H9 (cell line): ENCODE results near the gene TMEM161A. TPM values are rescaled to one million over a fixed set of nuclear protein-coding genes. Genes with fewer than 3 reads are reported as not detected.
A peak's percentile ranks its signal among the peaks of the same experiment; 100 is the strongest.

Experiments used
- DNase-seq: peaks from one replicate; pipeline ENCODE4 v3.0.0-alpha.2; 2017
- H2AFZ ChIP-seq: one replicate; pipeline ENCODE4 v1.6.1; 2013; ENCODE audit warnings: mild to moderate bottlenecking, low read length, control low read depth, moderate library complexity
- H2AK5ac ChIP-seq: 2 replicates; pipeline ENCODE4 v1.6.1; 2013; ENCODE audit warnings: low read length, control low read depth, mixed read lengths; ENCODE audit not compliant: insufficient read length
- H2BK120ac ChIP-seq: one replicate; pipeline ENCODE4 v1.6.1; 2013; ENCODE audit warnings: low read depth, mild to moderate bottlenecking, low read length, control low read depth, inconsistent platforms; ENCODE audit not compliant: poor library complexity, severe bottlenecking
- H2BK12ac ChIP-seq: 2 replicates; pipeline ENCODE4 v1.6.1; 2013; ENCODE audit warnings: low read length, control low read depth, mixed read lengths, low read depth; ENCODE audit not compliant: insufficient read length
- H2BK15ac ChIP-seq: 2 replicates; pipeline ENCODE4 v1.6.1; 2013; ENCODE audit warnings: low read depth, low read length, control low read depth
- H2BK20ac ChIP-seq: one replicate; pipeline ENCODE4 v1.6.1; 2013; ENCODE audit warnings: low read depth, mild to moderate bottlenecking, low read length, control low read depth, inconsistent platforms; ENCODE audit not compliant: poor library complexity, severe bottlenecking
- H2BK5ac ChIP-seq: 2 replicates; pipeline ENCODE4 v1.6.1; 2013; ENCODE audit warnings: low read length, control low read depth, mixed read lengths; ENCODE audit not compliant: insufficient read length
- H3K14ac ChIP-seq: 2 replicates; pipeline ENCODE4 v1.6.1; 2013; ENCODE audit warnings: low read length, control low read depth; ENCODE audit not compliant: insufficient read depth
- H3K18ac ChIP-seq: 2 replicates; pipeline ENCODE4 v1.6.1; 2013; ENCODE audit warnings: low read depth, mild to moderate bottlenecking, mixed read lengths, low read length, control low read depth; ENCODE audit not compliant: insufficient read length
- H3K23ac ChIP-seq: 2 replicates; pipeline ENCODE4 v1.6.1; 2013; ENCODE audit warnings: low read length, control low read depth, mixed read lengths, low read depth; ENCODE audit not compliant: insufficient read length
- H3K23me2 ChIP-seq: 2 replicates; pipeline ENCODE4 v1.6.1; 2013; ENCODE audit warnings: low read depth, mild to moderate bottlenecking, mixed read lengths, low read length, control low read depth; ENCODE audit not compliant: insufficient read length, poor library complexity, severe bottlenecking
- H3K27ac ChIP-seq: 2 replicates; pipeline ENCODE4 v1.5.1; 2013; ENCODE audit warnings: low read length, control low read depth, mixed read lengths, low read depth; ENCODE audit not compliant: insufficient read length
- H3K27me3 ChIP-seq: 2 replicates; pipeline ENCODE4 v1.6.1; 2013; ENCODE audit warnings: low read length, control low read depth, inconsistent platforms; ENCODE audit not compliant: insufficient read depth
- H3K4ac ChIP-seq: 2 replicates; pipeline ENCODE4 v1.6.1; 2013; ENCODE audit warnings: low read depth, mild to moderate bottlenecking, control low read depth, inconsistent platforms, low read length, moderate library complexity
- H3K4me1 ChIP-seq: 2 replicates; pipeline ENCODE4 v1.6.1; 2013; ENCODE audit warnings: low read length, control low read depth, inconsistent platforms; ENCODE audit not compliant: insufficient read depth
- H3K4me2 ChIP-seq: 2 replicates; pipeline ENCODE4 v1.6.1; 2013; ENCODE audit warnings: low read length, control low read depth, mixed read lengths; ENCODE audit not compliant: insufficient read length, insufficient read depth
- H3K56ac ChIP-seq: 2 replicates; pipeline ENCODE4 v1.6.1; 2013; ENCODE audit warnings: low read depth, mild to moderate bottlenecking, mixed read lengths, low read length, control low read depth; ENCODE audit not compliant: insufficient read length
- H3K79me1 ChIP-seq: 2 replicates; pipeline ENCODE4 v1.6.1; 2013; ENCODE audit warnings: low read depth, mild to moderate bottlenecking, moderate library complexity, low read length, control low read depth, inconsistent platforms; ENCODE audit not compliant: insufficient read depth, poor library complexity, severe bottlenecking
- H3K79me2 ChIP-seq: 2 replicates; pipeline ENCODE4 v1.6.1; 2013; ENCODE audit warnings: low read length, control low read depth, inconsistent platforms; ENCODE audit not compliant: insufficient read depth
- H3K9ac ChIP-seq: 2 replicates; pipeline ENCODE4 v1.6.1; 2013; ENCODE audit warnings: low read length, control low read depth, mixed read lengths; ENCODE audit not compliant: insufficient read length; ENCODE audit errors: extremely low read depth
- H3K9me3 ChIP-seq: one replicate; pipeline ENCODE4 v1.6.1; 2013; ENCODE audit warnings: low read depth, low read length, inconsistent platforms; ENCODE audit not compliant: control insufficient read depth
- H3T11ph ChIP-seq: one replicate; pipeline ENCODE4 v1.6.1; 2013; ENCODE audit warnings: mild to moderate bottlenecking, low read length, control low read depth, inconsistent platforms
- H4K20me1 ChIP-seq: one replicate; pipeline ENCODE4 v1.6.1; 2013; ENCODE audit not compliant: control insufficient read depth, insufficient read length, insufficient read depth
- H4K5ac ChIP-seq: 2 replicates; pipeline ENCODE4 v1.6.1; 2013; ENCODE audit warnings: low read depth, mild to moderate bottlenecking, mixed read lengths, low read length, control low read depth; ENCODE audit not compliant: insufficient read length
- H4K8ac ChIP-seq: replicated peaks from 2 replicates; pipeline ENCODE4 v1.6.1; 2013; ENCODE audit warnings: low read length, control low read depth, mixed read lengths, low read depth; ENCODE audit not compliant: insufficient read length
- H4K91ac ChIP-seq: 2 replicates; pipeline ENCODE4 v1.6.1; 2013; ENCODE audit warnings: low read depth, mild to moderate bottlenecking, moderate library complexity, mixed read lengths, low read length, control low read depth; ENCODE audit not compliant: insufficient read length
- H3K27ac Mint-ChIP-seq, 3 experiments: 2 replicates in 2 of 3; 3 replicates in 1 of 3; pipeline ENCODE4 v1.8.0; 2020 to 2021; ENCODE audit warnings: mixed read lengths in 3 of 3, mild to moderate bottlenecking in 1 of 3, moderate library complexity in 1 of 3
- H3K27me3 Mint-ChIP-seq: 2 replicates; pipeline ENCODE4 v1.8.0; 2021; ENCODE audit warnings: low read depth, mild to moderate bottlenecking, moderate library complexity, mixed read lengths
- H3K36me3 Mint-ChIP-seq, 3 experiments: 2 replicates in 2 of 3; 3 replicates in 1 of 3; pipeline ENCODE4 v1.8.0; 2020 to 2021; ENCODE audit warnings: low read depth in 3 of 3, mixed read lengths in 3 of 3; ENCODE audit not compliant: insufficient read depth in 1 of 3
- H3K4me1 Mint-ChIP-seq, 2 experiments: 2 replicates each; pipeline ENCODE4 v1.8.0; 2020; ENCODE audit warnings: mixed read lengths in 2 of 2
- H3K4me3 Mint-ChIP-seq, 2 experiments: 2 replicates in 1 of 2; 3 replicates in 1 of 2; pipeline ENCODE4 v1.8.0; 2020 to 2021; ENCODE audit warnings: mild to moderate bottlenecking in 2 of 2, mixed read lengths in 2 of 2, moderate library complexity in 1 of 2
- H3K9me3 Mint-ChIP-seq, 2 experiments: 2 replicates in 1 of 2; 3 replicates in 1 of 2; pipeline ENCODE4 v1.8.0; 2020; ENCODE audit warnings: mild to moderate bottlenecking in 2 of 2, mixed read lengths in 2 of 2, moderate library complexity in 1 of 2
- CTCF ChIP-seq: fragments of 200-600 bp; sonication (generic); conservative IDR thresholded peaks from 3 replicates; pipeline ENCODE4 v1.8.0; 2021; ENCODE audit warnings: antibody characterized with exemption, mild to moderate bottlenecking
- WGBS: extraction: QIAGEN DNeasy Blood & Tissue Kit; methylation state at CpG from one replicate; pipeline ENCODE4 v1.1.7; 2013; ENCODE audit warnings: missing lambda C conversion rate, low lambda C conversion rate, mixed read lengths; ENCODE audit not compliant: insufficient read length; ENCODE audit errors: extremely low coverage; 5-methylcytosine and 5-hydroxymethylcytosine counted together
- total RNA-seq: library from RNA; stranded (reverse); gene quantifications from 2 replicates; pipeline ENCODE4 v1.2.1, GENCODE V29; 2021

TMEM161A gene
- total RNA-seq, 1 experiment from 2014 or later, result 40.9 TPM

DNA sequence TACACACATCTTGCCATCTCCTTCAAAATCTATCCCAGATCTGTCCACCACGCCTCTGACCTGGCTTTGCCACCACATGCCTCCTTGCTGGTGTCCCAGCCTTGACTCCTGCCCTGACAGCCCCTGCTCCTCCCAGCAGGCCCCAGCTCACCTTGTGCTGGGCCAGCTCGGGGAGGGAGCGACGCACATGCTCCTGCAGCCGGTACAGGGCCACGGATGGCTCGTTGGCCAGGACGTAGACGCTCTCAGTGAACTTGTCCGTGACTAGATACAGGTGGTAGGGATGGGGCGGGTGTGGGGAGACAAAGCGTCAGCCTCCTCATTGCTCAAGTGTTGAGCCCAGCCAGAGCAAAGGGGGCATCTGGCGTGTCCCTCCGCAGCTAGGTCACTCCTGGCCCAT, 48.5 kb upstream of the TMEM161A start:
- H3K23me2 ChIP-seq, result peaks cover 3% of the 10 kb centered on the region
- no peak overlapping the region for H3K23ac ChIP-seq
- no peaks in the 10 kb centered on the region for H3K27me3 ChIP-seq
- no peak overlapping the region for H4K91ac ChIP-seq
- no peaks in the 10 kb centered on the region for H3K9me3 ChIP-seq
- Mint-ChIP-seq H3K27me3 (no peaks in the 10 kb centered on the region), H3K4me1 (peaks cover 0 to 7% of the 10 kb centered on the region in 2 experiments; a peak in 3 of 4 replicates), H3K36me3 (peaks cover 8 to 13% (median 13%) of the 10 kb centered on the region in 3 experiments; a peak in 6 of 7 replicates), H3K4me3 (no peak overlapping the region), H3K27ac (no peak overlapping the region), H3K9me3 (no peaks in the 10 kb centered on the region)
- no peak overlapping the region for H4K5ac ChIP-seq
- DNase-seq, result no peak
- no peak overlapping the region for H4K8ac ChIP-seq
- H2BK15ac ChIP-seq, result 0 out of 2 replicates have a peak overlapping the region, but pooled peaks have one; percentile 19
- no peak overlapping the region for H3K4me2 ChIP-seq
- H3K56ac ChIP-seq, result no peak overlapping the region
- H2AFZ ChIP-seq, result no peak overlapping the region
- no peak overlapping the region for H3T11ph ChIP-seq
- H2BK12ac ChIP-seq, result no peak overlapping the region
- H3K79me1 ChIP-seq, result peaks cover 4% of the 10 kb centered on the region
- H2BK20ac ChIP-seq, result no peak overlapping the region
- no peaks in the 10 kb centered on the region; the same call in 1 of the 2 replicates for H3K79me2 ChIP-seq
- no CpG with 5 or more reads among the region's 14 CpGs for WGBS
- H2BK120ac ChIP-seq, result no peak overlapping the region
- no peak overlapping the region for H3K27ac ChIP-seq
- TF ChIP-seq CTCF, result no peak
- H3K14ac ChIP-seq, result no peak overlapping the region
- H3K18ac ChIP-seq, result no peak overlapping the region
- no peak overlapping the region for H2BK5ac ChIP-seq
- no peaks in the 10 kb centered on the region for H3K4me1 ChIP-seq
- no peak overlapping the region for H3K9ac ChIP-seq
- no peaks in the 10 kb centered on the region for H4K20me1 ChIP-seq
- no peak overlapping the region for H2AK5ac ChIP-seq
- no peak overlapping the region for H3K4ac ChIP-seq
